Vagina (tissue), 2 donors: ENCODE measurements around the gene PRKCE.

Source experiments
- CTCF ChIP-seq, 3 experiments: fragments of 450-650 bp in 2 of 3; fragments of 200-600 bp in 1 of 3; sonication (generic) in 1 of 3; IDR thresholded peaks; one replicate each; pipeline ENCODE4 v1.5.1; 2017 to 2019; ENCODE audit warnings: antibody characterized with exemption in 3 of 3, mild to moderate bottlenecking in 2 of 3, moderate library complexity in 2 of 3
- POLR2AphosphoS5 ChIP-seq, 2 donors: sonication (generic); formaldehyde crosslinking; IDR thresholded peaks; one replicate each; pipeline ENCODE4 v1.9.0; 2017; ENCODE audit warnings: antibody characterized with exemption in 2 of 2, mild to moderate bottlenecking in 2 of 2, low read depth in 1 of 2; ENCODE audit not compliant: insufficient read depth in 1 of 2

GRCh38 chr2:45610281-45611019, 41.0 kb upstream of the PRKCE start:
- TF ChIP-seq POLR2AphosphoS5 (IDR thresholded peaks at IDR 0.05; ENCODE audit: insufficient read depth in 1 of 2, low read depth in 1 of 2) (no peak), CTCF (IDR thresholded peaks at IDR 0.05) (no peak)
